Stimulated activated CD4-positive, alpha-beta T cell treated with anti-CD3 and anti-CD28 coated beads, Interleukin-2, amount 100 ng/mL, for 4 hours (primary cell): ENCODE measurements around the gene DNAJC13.

Source experiments
- DNase-seq: peaks from one replicate; pipeline ENCODE4 v3.0.0-alpha.2; 2020; ENCODE audit warnings: low read depth

The DNAJC13 gene

DNA sequence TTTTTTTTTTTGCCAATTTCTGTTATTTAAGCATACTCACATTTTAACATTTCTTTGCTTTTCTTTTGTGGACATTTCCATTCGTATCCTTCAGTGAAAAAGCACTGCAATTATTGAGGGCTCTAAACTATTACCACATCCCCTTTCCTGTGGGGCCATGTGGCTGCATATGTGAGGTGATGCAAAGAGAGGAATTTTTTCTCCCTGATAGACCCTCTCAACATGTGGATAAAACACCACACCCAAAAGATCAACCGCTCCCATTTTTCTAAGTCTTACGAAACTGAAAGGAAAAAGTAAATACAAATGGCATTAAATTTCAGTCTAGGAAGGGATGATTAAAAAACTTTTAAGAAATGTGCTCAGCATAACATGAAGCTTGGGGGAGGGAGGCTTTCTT is 68.8 kb downstream of the DNAJC13 start:
- no peak for DNase-seq

DNA sequence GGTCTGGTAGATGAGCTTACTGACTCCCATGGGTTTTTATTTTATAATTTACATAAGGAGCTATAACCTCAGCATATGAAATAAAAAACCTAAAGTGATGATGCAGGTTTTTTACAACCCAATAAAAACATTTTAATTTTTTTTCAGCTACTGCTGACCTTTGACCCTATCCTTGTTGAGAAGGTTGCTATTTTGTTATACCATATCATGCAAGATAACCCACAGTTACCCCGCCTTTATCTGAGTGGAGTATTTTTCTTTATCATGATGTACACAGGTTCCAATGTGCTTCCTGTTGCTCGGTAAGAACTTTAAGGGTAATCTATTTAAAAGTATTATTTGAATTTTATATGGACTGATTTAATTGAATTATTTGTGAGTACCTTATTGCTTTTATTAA is 70.8 kb downstream of the DNAJC13 start:
- no peak for DNase-seq

DNA sequence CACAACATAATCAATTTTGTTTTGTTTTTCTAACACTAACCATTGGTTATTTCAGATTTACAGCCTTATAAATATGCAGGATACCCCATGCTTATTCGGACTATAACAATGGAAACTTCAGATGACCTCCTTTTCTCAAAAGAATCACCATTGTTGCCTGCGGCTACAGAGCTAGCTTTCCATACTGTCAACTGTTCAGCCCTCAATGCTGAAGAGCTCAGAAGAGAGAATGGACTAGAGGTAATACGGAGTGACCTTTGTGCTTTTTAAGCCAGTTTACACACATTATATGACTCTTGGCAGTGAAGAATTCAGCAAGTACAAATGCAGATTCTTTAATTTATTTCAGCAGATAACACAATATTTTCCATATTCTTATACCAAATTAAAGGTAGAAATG is 81.8 kb downstream of the DNAJC13 start:
- DNase-seq, result no peak

DNA sequence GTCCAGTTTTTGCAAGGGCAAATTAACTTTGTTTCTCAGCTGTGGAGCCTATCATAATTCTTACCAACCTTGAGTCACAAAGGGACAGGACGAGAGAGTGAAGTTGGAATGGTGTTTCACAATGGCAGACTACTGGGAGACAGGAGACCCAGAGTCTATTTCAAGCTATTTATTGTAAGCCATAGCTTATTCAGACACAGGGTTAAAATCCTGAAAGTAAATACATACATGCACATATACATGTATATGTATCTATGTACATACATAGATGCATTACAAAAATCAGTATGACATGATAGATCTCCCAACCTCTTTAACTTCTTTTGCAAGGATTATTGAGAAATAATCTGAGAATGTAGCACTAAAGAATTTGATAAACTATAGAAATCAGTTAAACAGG is 86.3 kb downstream of the DNAJC13 start:
- no peak for DNase-seq

DNA sequence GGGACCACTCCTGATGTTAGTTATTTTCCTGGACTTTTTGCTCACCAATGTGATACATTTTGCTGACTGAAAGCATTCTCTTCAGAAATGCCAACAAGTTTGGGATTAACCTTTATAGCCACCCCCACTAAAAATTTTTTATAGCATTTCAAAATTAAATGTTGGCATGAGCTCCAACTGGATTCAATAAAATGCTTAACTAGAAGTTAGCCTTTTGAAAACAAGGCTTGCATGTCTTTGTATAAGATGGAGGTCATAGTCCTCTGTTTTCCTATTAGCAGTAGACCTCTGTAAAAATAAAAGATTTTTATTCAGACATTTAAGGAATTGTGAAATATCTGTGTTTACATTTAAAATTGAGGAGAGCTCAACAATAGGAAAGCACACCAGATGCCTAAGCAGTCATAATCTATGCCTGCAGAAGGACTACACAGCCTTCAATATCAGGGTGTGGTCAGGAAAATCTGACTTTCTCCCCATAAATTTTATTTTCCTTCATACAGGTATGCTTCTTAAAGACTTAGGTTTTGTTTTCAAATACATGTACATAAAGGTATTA is 87.2 kb downstream of the DNAJC13 start:
- no peak for DNase-seq

DNA sequence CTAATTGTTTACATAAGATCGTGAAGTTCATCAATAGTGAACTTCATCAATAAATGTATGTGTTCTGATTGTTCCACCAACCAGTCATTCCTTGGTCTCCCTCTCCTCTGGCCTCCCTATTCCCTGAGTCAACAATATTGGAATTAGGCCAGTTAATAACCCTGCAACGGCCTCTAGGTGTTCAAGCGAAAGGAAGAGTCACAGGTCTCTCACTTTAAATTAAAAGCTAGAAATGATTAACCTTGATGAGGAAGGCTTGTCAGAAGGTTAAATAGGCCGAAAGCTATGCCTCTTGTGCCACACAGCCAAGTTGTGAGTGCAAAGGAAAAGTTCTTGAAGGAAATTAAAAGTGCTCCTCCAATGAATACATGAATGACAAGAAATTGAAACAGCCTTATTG is 90.4 kb downstream of the DNAJC13 start:
- no peak for DNase-seq

DNA sequence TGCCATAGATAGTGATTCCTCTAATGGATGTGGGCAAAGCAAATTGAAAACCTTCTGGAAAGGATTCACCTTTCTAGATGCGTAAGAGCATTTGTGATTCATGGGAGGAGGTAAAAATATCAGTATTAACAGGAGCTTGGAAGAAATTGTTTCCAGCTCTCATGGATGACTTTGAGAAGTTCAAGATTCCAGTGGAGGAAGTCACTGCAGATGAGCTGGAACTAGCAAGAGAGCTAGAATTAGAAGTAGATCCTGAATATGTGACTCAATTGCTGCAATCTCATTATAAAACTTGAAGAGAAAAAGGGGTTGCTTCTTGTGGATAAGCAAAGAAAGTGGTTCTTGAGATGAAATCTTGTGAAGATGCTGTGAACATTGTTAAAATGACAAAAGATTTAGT is 91.8 kb downstream of the DNAJC13 start:
- DNase-seq, result no peak

DNA sequence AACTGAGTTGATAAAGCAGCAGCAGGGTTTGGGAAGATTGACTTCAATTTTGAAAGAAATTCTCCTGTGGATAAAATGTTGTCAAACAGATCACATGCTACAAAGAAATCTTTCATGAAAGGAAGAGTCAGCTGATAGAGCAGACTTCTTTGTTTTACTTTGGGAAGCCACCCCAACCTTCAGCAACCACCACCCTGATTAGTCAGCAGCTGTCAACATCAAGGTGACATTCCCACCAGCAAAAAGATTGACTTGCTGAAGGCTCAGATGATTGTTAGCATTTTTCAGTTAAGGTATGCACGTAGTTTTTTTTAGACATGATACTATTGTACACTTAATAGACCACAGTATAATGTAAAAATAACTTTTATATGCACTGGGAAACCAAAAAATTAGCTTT is 92.2 kb downstream of the DNAJC13 start:
- DNase-seq, result no peak

DNA sequence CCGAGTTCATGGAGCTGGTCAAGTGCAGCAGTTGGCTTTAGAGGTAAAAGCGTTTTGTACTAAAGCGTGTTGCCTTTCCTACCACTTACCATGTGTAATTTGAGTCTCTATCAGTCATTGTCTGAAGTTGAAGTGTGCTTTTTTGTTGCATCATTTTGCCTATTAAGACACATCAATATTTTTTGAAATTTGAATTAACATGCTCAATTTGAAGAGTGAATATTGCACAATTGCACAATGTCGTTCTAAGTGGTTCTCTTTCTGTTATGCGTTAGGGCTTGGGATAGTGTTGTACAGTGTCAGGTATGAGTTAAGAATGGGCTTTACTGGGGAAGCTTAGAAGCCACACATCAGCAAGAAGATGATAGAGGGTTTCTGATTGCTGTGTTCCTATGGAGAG is 95.8 kb downstream of the DNAJC13 start:
- no peak for DNase-seq

DNA sequence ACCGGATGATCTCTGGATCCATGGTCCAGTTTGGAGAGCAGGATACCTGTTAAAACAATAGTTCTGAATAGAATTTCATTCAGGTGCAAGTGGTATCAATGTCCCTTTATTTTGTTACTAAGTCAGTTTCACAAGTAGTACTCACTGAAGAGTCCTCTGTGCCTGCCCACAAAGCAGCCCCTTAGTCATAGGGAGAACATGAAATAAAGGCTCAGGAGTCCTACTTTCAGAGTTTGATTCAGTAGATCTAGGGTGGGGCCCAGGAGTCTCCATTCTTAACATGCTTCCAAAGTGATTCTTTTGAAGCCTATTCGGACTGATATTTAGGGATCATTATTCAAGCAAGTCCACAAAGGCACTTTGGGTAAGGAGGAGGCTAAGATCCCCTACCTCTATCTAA is 100.0 kb downstream of the DNAJC13 start:
- DNase-seq, result no peak

DNA sequence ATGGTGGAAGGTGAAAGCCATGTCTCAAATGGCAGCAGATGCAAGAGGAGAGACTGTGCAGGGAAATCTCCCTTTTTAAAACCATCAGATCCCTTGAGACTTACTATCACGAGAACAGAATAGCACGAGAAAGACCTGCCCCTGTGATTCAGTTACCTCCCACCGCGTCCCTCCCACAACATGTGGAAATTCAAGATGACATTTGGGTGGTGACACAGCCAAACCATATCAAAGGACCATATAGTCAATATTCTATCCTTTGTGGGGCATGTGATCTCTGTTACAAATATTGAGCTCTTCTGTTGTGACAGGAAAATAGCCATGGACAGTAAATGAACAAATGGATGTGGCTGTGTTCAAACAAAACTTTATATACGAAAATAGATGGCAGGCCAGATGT is 102.6 kb downstream of the DNAJC13 start:
- DNase-seq, result no peak

DNA sequence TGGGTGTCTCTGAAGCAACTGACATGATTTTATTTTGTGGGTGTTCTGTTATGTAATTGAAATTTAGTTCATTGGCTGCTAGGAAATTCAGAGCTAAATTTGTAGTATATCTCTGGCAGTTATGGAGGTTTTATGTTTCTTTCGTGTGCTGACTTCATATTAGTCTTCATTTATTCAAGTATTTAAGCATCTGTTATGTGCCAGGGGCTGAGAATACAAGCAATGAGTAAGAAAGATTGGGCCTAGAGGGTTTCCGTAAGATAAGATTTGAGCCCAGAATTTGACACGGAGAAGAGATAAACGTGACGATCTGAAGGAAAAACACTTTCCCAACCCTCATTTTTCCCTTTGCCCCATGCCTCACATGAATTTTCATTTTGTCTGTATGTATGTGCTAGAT is 104.6 kb downstream of the DNAJC13 start:
- DNase-seq, result no peak

DNA sequence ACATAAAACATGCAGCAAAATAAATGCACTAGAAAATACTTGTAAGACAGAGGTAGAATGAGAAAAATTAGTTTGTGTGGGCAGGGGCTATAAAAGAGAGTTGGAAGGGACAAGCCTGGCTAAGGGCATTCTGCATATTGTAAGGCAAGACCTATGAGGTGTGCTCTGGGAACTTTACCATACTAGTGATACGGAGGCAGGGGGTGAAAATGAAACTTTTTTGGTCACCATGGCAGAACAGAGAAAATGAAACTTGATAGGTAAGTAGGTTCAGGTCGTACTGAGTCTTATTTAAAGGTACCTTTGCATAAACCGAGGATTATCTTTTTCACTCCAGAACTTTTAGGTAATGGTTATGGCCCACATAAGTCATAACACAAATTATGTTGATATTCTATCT is 105.1 kb downstream of the DNAJC13 start:
- DNase-seq, result no peak

DNA sequence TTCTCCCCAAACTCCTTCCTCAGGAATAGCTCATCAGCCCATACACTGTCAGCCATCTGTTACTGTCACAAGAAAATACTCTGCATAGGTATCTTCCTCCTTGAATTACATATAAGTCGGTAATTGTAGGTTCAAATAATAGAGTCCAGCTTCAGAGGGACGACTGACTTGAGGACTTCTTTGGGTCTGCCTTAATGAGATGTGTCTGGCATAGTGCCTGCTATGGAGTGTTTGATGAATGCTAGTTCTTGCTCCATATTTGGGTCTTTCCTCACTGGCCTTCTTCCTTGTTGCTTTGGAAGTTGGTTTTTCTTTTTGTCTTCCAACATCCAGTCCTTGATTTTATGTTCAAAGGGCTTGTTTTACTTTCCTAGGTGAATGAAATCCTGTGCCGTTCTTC is 113.3 kb downstream of the DNAJC13 start:
- DNase-seq, result no peak

DNA sequence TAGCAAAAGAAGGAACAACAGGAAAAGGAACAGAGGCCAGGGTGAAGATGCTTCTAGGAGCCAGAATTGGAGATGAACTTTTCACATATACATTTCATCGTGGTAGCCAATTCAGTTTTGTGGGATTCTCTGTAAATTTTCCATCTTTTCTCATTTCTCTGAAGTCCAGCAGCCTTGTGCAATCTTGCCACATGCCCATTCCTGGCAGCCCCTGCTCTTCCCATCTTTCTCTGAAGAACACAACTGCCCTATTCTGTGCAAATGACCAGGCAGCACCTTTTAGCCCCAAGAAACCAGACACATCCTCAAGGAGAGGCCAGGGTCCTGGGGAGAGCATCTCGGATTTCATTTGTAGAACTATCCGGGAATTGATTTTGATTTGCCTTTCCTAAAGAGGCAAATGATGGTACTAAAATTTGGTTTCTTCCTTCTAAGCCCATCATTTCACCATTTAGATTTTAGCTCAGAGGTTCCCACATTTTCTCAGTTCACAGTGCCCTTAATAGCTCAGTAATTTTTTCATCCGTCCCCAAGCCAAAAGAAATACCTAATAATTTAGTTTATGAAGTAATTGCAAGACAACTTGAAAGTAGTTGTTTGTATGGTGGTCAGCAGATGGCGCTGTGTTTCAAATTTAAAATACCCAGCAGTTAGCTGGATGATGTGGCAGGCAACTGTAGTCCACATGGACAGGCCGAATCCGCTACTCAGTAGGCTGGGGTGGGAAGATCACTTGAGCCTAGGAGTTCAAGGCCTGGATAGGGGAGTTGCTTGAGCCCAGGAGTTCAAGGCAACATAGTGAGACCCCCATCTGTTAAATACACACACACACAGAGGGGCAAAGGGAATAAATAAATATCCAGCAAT is 118.5 kb downstream of the DNAJC13 start:
- DNase-seq, result peak; percentile 29

DNA sequence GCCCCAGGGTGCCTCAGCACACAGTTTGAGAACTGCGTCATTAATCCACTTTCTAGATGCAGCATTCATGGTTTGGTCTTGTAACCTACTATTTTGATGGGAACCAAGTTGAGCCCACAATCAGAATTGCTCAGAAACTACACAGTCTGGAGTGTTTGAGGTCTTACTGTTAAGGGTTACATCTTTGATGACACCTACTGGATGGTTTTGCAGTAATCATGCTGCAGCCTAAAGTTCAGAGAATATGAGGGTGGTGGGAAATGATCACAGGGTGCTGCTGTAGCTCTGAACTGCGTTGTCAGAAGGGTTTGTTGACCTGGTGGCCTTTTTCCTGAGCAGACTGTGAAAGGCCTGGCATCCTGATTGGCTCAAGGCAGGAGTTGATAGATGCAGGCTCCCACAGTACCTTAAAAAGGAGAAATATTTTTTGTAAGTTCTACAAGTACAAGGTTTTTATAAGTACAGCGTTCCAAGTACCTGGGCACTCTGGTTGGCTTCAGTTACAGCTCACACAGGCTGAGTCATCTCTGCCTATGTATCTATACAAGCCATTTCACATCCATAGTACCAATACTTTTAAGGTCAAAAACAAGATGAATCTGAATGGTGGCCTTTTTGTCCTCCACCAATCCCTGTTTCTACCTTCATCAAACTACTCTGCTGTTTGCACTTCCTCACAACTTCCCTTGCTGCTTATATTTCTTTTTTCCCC is 119.3 kb downstream of the DNAJC13 start:
- DNase-seq, result no peak

DNA sequence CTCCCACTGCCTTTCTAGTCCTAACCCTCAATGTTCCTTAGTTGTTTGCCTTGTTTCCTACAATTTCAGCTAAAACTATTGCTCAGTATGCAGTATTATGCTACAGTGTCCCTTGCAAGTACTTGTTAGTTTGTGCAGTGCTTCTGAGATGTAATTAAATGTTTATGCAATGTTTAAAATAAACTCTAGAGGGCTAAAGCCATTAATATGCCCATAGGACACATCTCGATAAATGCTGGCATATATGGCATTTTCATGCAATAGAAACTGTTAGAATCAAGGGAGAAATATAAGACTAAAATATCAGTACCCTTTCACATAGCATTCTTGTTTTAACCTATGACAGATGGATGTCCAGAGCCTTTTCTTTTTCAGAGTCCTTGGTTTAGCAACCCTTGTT is 120.0 kb downstream of the DNAJC13 start:
- no peak for DNase-seq

DNA sequence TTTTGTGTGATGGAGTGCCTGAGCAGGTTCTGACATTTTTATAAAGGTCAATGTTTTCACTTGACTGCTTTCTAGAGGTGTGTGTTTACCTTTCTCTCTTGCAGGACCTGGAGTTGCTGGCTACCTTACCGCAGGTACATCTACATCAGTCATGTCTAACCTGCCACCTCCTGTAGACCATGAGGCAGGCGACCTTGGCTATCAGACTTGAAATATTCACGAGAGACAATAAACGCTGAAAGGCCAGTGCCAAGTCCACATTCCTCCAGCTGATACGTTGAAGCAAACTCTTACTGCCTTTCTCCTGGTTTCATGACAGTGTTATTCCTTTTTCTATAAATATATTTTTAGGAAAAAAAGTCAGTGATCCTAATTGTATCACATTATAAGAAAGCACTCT is 120.8 kb downstream of the DNAJC13 start:
- DNase-seq, result no peak

DNA sequence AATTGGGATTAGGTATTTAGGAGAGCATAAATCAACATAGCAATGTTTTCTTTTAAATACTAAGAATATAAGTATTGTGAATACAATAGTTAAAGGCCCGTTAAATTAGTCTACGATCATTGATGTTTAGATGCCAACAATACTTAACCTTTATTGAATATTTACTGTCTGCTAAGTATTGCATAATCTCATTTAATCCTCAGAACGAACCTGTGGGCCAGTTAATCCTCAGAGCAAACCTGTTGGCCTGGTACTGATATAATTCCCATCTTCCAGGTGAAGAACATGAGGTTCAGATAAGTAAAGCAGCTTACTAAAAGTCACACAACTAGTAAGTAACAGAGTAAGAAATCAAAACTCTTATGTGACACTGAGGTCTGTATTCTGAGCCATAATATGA is 122.4 kb downstream of the DNAJC13 start:
- no peak for DNase-seq

DNA sequence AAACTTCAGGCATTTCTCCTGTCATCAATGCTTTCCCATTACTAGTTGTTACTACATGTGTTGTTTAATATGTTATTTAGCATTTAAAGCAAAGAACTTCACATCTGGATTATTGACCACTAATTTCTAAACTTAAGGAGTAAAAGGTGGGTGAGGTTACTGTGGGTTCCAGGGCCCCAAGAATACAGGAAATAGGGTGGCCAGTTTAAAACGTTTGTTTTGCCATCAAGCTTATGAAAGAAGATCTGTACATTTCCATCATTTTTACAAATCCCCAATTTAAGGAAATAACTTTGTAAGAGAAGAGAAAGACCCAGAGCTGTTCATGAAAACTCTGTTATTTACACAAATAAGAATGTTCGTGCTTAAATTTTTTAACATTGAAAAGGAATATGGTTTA is 125.3 kb downstream of the DNAJC13 start:
- DNase-seq, result no peak

DNA sequence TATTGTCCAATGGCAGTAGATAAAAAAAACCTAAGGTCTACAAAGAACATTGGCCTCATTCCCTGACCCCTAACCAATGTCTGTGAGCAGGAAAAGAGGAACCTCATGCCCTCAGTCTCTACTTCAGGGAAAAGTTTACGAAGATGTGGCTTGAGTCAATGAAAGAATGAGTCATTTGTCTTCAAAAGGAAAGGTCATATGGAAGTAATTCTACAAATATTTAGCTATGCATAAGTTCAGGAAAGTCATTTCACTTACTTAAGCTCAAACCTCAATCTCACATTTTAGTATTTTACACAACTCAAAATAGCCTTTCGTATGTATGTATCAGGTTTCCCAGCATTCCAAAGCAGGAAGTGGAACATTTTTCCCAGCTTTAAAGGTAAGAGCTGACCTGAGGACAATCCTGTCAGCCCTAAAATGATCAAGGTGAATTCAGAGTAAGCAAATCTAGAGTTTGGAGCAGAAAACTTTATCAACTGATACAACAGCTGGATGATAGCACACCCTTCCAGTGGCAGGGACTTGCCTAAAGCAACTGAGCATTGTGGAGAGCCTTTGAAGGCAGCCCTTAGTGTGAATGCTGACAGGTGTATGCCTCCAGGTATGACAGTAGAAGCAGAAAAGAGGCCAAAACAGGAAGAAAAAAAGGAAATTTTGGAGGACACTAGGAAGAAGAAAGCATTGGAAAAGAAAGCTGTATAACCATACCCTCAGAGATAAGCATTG is 125.9 kb downstream of the DNAJC13 start:
- no peak for DNase-seq

DNA sequence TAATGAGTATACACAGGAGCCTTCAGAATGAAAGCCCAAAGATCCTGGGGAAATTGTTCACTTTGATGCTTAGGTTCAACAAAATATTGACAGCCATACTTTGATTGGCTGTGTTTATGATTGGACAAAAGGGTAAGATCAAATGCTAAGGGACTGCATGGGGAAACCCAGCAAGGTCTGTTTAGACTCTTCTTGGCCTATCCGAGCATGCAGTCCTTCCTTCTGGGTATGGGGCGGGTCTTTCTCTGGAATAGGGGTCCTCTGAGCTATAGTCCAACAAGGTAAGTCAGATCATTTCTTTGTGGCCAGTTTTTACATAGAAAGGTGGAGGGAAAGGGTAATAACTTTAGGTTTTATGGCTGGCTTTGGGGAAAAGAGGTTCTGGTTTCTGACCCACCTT is 126.8 kb downstream of the DNAJC13 start:
- DNase-seq, result no peak

DNA sequence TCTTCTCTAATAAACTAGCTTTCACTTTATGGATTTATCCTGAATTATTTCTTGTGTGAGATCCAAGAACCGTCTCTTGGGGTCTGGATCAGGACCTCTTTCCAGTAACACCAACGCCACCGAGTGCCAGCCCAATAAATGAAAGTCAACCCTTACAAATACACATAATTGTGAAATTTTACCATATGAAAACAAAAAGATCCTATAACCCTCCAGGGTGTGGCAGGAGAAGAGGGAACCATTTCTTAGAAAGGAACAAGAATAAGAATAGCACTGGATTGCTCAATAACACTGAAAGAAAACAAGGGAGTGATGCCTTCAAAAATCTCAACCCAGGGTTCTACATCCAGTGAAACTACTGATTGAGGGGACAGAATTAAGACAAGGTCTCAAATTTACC is 128.2 kb downstream of the DNAJC13 start:
- no peak for DNase-seq
